Gastroesophageal sphincter (tissue), 3 donors: ENCODE results near the gene MAN1C1.

Source experiments
- EP300 ChIP-seq: sonication (generic); formaldehyde crosslinking; IDR thresholded peaks from one replicate; pipeline ENCODE4 v1.6.1; 2017; ENCODE audit warnings: antibody characterized with exemption, mild to moderate bottlenecking
- POLR2A ChIP-seq, 2 donors: fragments of 450-650 bp; IDR thresholded peaks; one replicate each; pipeline ENCODE4 v1.6.1; 2017; ENCODE audit warnings: antibody characterized with exemption in 2 of 2, mild to moderate bottlenecking in 2 of 2, moderate library complexity in 1 of 2
- POLR2AphosphoS5 ChIP-seq: sonication (generic); formaldehyde crosslinking; IDR thresholded peaks from one replicate; pipeline ENCODE4 v1.6.1; 2017; ENCODE audit warnings: antibody characterized with exemption
- TF ChIP-seq, protein P1 (sequence below), 4 experiments: fragments of 200-600 bp in 2 of 4; fragments of 450-650 bp in 2 of 4; sonication (generic) in 1 of 4; IDR thresholded peaks; one replicate each; pipeline ENCODE4 v1.5.1; 2017 to 2019; ENCODE audit warnings: antibody characterized with exemption in 4 of 4, mild to moderate bottlenecking in 2 of 4, moderate library complexity in 2 of 4

DNA sequence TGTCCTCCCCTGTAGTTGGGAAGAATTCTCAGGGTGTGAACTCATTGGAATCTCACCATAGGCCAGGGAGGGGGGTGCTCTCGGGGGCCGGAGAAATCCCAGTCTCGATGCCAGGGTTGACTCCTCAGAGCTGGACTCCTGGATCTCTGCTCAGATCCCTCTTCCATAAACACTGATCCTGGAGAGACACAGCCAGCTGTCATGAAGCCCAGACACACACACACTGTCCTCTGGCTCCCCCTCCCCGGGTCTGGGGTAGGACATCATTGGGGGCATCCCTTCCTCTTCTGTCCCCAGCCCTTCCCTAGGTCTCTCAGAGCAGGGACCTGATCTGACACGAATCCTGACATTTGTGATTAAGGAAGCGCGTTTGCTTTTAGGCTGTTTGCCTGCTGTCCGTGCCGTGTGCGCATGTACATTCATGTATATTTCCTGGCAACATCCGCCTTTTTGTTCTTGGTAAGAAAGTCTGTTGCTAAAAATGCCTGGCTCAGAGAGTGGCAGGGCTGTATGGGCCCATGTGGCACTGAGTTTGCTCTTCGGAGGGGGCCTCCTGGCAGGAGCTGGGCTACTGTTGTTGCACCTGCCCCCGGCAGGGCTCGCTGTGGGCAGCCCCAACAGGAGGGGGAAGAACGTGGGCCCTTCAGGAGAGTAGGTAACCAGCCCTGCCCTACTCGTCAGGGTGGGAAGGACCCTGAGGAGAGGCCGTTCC is 138.0 kb downstream of the MAN1C1 start:
- TF ChIP-seq, protein P1, sequence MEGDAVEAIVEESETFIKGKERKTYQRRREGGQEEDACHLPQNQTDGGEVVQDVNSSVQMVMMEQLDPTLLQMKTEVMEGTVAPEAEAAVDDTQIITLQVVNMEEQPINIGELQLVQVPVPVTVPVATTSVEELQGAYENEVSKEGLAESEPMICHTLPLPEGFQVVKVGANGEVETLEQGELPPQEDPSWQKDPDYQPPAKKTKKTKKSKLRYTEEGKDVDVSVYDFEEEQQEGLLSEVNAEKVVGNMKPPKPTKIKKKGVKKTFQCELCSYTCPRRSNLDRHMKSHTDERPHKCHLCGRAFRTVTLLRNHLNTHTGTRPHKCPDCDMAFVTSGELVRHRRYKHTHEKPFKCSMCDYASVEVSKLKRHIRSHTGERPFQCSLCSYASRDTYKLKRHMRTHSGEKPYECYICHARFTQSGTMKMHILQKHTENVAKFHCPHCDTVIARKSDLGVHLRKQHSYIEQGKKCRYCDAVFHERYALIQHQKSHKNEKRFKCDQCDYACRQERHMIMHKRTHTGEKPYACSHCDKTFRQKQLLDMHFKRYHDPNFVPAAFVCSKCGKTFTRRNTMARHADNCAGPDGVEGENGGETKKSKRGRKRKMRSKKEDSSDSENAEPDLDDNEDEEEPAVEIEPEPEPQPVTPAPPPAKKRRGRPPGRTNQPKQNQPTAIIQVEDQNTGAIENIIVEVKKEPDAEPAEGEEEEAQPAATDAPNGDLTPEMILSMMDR (IDR thresholded peaks at IDR 0.05) = peak in 1 of 4 experiments; percentile 15
- TF ChIP-seq POLR2AphosphoS5 (no peak), POLR2A (IDR thresholded peaks at IDR 0.05) (no peak), EP300 (no peak)
